Measurements from ENCODE around the gene MNAT1. TPM values are rescaled to one million over a fixed set of nuclear protein-coding genes. Genes with fewer than 3 reads are reported as not detected.

Gene MNAT1
- total RNA-seq, 2 donors from 2014 or later: 25.3 to 34.6 TPM

- intact Hi-C loops (cut with DNase I): no loop called here
- no peak for DNase-seq (ENCODE audit: low spot score)
These were observed 209.1 kb downstream of the MNAT1 start for GRCh38 chr14:60943637-60944032.

GRCh38 chr14:60944204-60944603, 209.6 kb downstream of the MNAT1 start:
- DNase-seq (ENCODE audit: low spot score): no peak
- intact Hi-C loops (cut with DNase I): no loop called here

DNA sequence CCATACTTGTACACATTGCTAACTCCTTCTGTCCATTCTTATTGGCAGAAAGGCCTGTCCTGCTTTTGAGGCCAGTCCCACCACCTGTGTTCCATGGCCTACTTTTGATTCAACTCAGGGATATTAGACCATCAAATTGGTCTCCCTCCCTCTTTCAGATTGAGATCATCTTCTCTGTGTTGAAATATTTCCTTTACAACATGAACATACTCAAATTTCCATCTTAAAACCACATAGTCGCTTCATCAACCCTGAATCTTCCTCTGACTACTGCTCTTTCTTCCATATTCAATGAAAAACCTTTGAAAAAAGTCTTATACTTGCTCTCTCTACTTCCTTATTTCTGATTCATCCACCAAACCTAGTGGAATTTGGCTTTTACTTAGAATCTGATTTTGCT, 211.4 kb downstream of the MNAT1 start:
- intact Hi-C loops (cut with DNase I): no loop called here
- no peak for DNase-seq (ENCODE audit: low spot score)

DNA sequence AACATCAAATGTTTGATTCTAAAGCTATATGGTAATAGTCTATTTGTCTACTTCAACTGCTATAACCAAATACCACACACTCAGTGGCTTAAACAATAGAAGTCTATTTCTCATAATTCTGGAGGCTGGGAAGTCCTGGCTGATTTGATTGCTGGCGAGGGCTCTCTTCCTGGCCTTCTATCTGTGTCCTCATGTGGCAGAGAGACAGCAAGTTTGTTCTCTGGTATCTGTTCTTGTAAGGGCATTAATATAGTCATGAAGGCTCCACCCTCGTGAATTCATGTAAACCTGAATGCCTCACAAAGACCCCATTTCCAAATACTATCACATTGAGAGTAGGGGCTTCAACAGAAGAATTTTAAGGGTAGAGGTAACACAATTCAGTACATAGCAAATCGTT, 212.2 kb downstream of the MNAT1 start:
- no peak for DNase-seq (ENCODE audit: low spot score)
- intact Hi-C loops (cut with DNase I): no loop called here

DNA sequence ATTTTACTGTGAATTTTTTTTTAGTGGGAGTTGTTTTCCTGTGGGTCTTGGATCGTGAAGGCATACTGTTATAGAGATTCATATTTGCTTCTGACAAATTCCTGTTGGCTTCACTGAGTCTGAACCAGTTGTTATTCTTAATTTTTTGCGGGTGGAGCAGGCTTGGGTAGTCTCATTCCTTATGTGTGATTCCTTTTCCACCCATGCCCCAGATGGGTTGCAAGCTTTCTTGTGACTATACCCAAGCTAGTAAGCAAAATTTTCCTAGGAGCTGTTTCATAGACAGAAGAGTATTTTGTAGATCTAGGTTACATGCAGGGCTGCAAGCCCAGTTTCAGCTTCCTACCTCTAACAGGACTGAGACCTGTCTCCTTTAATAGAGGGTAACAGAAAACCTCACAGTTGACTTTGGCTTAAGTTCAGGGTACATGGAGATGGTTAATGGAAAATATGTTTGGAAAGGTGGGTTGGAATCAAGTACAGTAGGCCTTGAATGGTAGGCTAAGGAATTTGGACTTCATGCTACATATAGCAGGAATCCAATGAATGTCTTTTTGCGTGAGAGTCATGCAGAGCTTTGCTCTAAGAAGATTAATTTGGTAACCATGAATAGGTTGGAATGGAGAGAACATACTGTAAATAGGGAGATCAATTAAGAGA, 217.3 kb downstream of the MNAT1 start:
- intact Hi-C loops (cut with DNase I): no loop called here
- DNase-seq (ENCODE audit: low spot score): no peak

- intact Hi-C loops (cut with DNase I): no loop called here
- DNase-seq (ENCODE audit: low spot score): no peak
These were observed 221.6 kb downstream of the MNAT1 start for GRCh38 chr14:60956202-60956601.

GRCh38 chr14:60956632-60957031, 222.1 kb downstream of the MNAT1 start:
- DNase-seq (ENCODE audit: low spot score): no peak
- intact Hi-C loops (cut with DNase I): no loop called here

GRCh38 chr14:60958146-60958545, 223.6 kb downstream of the MNAT1 start:
- DNase-seq (ENCODE audit: low spot score): no peak
- intact Hi-C loops (cut with DNase I): no loop called here

DNA sequence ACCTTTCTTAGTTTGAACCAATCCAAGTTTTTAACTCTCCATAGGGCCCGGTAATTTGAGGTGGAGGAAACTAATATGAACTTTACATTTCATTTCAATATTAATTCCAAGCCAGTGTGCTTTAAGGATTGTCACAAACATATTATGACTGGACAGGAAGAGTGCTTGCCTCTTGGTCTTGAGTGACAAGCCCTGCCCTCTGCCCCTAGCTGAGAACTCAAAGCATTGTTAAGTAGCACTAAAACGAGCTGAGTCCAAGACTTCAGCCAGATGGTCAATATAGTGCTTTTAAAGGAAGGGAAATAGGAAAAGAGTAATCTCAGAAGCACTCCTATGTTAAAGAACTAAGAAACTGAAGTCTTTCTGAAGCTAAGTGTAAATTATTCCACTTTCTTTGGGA, 229.2 kb downstream of the MNAT1 start:
- intact Hi-C loops (cut with DNase I): no loop called here
- DNase-seq (ENCODE audit: low spot score): no peak

DNA sequence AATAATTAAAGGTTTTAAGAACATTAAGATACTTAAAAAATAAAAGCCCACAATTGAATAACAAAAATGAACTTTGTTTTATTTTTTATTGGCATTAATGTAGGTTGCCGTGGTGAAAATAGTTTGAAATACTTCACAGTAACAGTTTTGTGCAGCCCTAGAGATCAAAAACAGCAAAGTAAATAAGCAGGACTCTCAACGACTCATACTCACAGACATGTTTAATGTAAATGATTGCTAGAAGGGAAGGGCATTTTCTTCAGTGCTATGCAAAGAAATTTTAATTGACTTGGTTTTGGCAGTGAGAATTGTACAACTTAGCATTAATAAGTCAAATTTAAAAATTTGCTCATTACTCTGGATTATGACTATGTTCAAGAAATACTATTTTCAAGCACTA, 230.3 kb downstream of the MNAT1 start:
- no peak for DNase-seq (ENCODE audit: low spot score)
- intact Hi-C loops (cut with DNase I): no loop called here

GRCh38 chr14:60965402-60965801, 230.8 kb downstream of the MNAT1 start:
- intact Hi-C loops (cut with DNase I): no loop called here
- DNase-seq (ENCODE audit: low spot score): no peak

GRCh38 chr14:60968099-60968498, 233.5 kb downstream of the MNAT1 start:
- no peak for DNase-seq (ENCODE audit: low spot score)
- intact Hi-C loops (cut with DNase I): no loop called here

- intact Hi-C loops (cut with DNase I): no loop called here
These were observed 234.1 kb downstream of the MNAT1 start for GRCh38 chr14:60968671-60969070.

GRCh38 chr14:60970146-60970545, 235.6 kb downstream of the MNAT1 start:
- no peak for DNase-seq (ENCODE audit: low spot score)
- intact Hi-C loops (cut with DNase I): no loop called here

More at GRCh38 chr14:60968671-60969070, 234.1 kb downstream of the MNAT1 start:
- no peak for DNase-seq (ENCODE audit: low spot score)

DNA sequence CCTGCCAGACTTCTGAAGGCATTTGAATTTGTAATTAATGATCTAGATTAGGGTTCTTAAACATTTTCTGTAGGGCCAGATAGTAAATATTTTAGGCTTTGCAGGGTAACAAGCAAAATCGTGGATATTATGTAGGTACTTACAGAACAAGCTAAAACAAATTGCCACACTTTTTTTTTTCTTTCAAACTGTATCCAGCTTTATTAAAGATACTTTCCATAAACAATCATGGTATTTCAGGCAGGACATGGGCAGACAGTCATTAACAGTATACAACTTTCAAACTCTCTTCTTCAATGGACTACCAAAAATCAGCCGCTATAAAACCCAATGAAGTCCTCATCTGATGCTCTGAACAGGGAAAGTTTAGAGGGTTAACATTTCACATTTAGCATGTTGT, 236.7 kb downstream of the MNAT1 start:
- intact Hi-C loops (cut with DNase I): no loop called here
- DNase-seq (ENCODE audit: low spot score): no peak

DNA sequence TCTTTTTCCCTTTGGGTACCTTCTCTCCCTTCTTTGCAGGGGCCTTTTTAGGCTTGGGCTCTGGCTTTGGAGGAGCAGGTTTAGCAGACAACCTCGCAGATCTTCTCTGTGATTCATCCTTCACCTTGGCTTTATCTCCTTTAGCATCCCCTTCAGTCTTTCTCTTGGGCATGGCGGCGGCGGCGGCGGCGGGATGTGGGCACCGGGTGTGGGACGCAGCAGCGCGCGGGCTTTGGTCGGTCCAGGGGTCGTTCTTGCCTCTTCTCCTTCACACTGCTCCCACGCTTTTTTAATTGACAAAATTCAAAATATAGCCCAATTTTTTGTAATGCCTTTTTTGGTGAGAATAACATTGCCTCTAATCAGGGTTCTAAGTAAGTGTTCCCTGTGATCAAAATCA, 237.7 kb downstream of the MNAT1 start:
- intact Hi-C loops (cut with DNase I): no loop called here
- no peak for DNase-seq (ENCODE audit: low spot score)

GRCh38 chr14:60973070-60973469, 238.5 kb downstream of the MNAT1 start:
- DNase-seq (ENCODE audit: low spot score): no peak
- intact Hi-C loops (cut with DNase I): no loop called here

DNA sequence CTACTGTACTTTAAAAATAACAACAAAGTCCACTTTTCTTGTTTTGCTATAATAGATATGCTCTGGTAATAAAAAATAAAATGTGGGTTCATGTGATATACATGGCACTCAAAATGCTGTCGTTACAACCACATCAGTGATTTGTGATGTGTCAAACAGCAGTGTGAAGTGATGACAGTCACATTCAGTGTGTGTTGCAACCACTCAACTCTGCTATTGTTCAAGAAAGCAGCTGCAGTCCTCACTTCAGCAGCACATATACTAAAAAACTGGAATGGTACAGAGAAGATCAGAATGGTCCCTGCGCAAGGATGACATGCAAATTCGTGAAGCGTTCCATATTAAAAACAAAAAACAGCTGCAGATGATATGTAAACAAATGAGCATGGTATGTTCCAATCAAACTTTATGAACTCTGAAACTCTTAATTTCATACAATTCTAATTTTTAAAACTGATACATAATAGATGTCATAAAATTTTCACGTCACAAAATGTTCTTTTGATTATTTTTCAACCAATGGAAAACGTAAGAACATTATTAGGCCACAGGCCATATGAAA, 239.6 kb downstream of the MNAT1 start:
- intact Hi-C loops (cut with DNase I): no loop called here
- DNase-seq (ENCODE audit: low spot score): no peak

DNA sequence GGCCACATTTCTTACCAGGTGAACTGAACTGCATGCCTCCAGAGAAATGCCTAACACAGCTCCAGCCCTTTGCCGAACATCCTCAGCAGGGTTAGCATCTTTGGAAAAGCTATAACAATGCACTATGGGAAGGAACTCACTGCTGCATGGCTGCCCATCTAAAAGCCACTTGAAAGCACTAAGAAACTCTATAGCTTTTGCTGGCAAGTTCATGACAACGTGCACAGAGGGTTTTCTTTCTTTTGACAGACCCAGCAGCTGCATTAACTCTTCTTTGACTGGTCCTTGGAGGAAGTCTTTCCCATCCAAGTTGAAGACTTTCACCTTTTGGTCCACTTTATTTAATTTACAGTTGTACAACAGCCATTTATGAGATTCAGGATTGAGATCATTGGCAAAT, 241.0 kb downstream of the MNAT1 start:
- DNase-seq (ENCODE audit: low spot score): no peak
- intact Hi-C loops (cut with DNase I): no loop called here

DNA sequence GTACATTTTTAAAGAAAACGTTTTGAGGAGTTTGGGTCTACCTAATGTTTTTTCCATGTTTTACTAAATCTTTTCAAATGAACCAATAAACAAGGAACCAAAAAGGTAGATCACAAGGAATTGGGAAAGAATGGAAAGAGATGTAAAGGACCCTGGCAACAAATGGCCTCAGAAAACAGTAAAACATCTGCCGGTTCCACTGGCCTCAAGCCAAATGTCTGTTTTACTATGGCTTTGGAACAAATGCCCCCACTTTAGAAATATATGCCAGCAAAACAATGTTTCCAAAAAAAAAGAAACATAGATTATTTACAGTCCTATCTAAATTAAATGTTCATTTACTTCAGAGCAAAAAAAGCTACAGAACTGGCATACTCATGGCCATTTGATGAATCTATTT, 243.3 kb downstream of the MNAT1 start:
- DNase-seq (ENCODE audit: low spot score): no peak
- intact Hi-C loops (cut with DNase I): no loop called here

DNA sequence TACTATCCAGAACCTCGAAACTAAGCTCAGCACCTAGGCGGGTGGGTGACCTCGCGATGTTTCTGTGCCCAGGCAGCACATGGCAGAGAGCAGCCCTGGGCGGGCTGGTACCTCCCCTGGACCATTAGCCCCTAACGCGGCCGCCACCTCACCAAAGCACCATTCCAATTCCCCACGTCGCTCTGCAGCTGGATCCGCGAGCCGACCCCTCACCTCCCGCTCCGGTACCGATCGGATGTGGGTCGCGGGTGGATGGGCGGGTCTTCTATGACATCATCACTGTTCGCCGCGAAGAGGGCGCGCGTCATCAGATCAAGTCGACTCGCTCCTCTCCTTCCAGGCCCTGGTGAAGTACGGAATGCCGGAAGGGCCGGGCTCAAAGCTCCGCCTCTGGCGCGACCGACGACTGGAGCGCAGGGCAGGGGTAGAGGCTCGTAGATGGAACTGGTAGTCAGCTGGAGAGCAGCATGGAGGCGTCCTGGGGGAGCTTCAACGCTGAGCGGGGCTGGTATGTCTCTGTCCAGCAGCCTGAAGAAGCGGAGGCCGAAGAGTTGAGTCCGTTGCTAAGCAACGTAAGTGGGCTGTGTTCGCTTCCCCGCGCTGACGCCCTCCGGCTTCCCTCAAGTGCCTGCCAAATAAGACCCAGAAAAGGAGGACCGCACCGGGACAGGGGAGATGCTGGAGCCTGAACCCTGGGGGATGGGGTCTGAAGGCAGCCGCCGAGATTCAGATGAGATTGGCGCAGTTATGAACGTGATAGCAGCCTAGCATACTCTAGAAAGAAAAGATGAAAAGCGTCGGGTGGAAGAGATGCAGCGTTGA, 246.5 kb downstream of the MNAT1 start, which contains the start of the genes SLC38A6 and TRMT5:
SLC38A6 (plus strand) TSS at position 435 of the 822 bp plus-strand sequence; CDS start at position 468, 33 bp downstream.
TRMT5 (minus strand) TSS at position 269 of the 822 bp plus-strand sequence; CDS start at position 163, 106 bp downstream.
- intact Hi-C loops (cut with DNase I): no loop called here
- peak; percentile 98 for DNase-seq (ENCODE audit: low spot score)

Data from posterior vena cava (tissue), 2 donors.